RWPE2 (cell line): ENCODE results near the gene IFNA2.
A peak's percentile ranks its signal among the peaks of the same experiment; 100 is the strongest.

Source experiments
- ATAC-seq: fragments of 200-7000 bp; cut with Tn5 transposase; 3 replicates; pipeline ENCODE4 v1.9.1; 2021; ENCODE audit warnings: low read depth
- DNase-seq: peaks from one replicate; pipeline ENCODE4 v3.0.0-alpha.2; 2020; ENCODE audit warnings: low spot score
- H3K27ac ChIP-seq: fragments of 450-650 bp; 2 replicates; pipeline ENCODE4 v1.5.1; 2017; ENCODE audit warnings: mild to moderate bottlenecking; ENCODE audit not compliant: poor library complexity, severe bottlenecking
- H3K27me3 ChIP-seq: fragments of 250-450 bp; sonication (Bioruptor Pico); 2 replicates; pipeline ENCODE4 v1.5.1; 2021; ENCODE audit warnings: mild to moderate bottlenecking, moderate library complexity; ENCODE audit not compliant: insufficient read depth, poor library complexity, severe bottlenecking
- H3K36me3 ChIP-seq: fragments of 250-450 bp; sonication (Bioruptor Pico); 2 replicates; pipeline ENCODE4 v1.5.1; 2020; ENCODE audit warnings: low read depth, mild to moderate bottlenecking, moderate library complexity
- H3K4me1 ChIP-seq: fragments of 250-450 bp; sonication (Bioruptor Pico); 2 replicates; pipeline ENCODE4 v1.5.1; 2021; ENCODE audit warnings: mild to moderate bottlenecking, moderate library complexity; ENCODE audit not compliant: insufficient read depth, poor library complexity, severe bottlenecking
- H3K4me3 ChIP-seq: fragments of 250-450 bp; sonication (Bioruptor Pico); 2 replicates; pipeline ENCODE4 v1.5.1; 2021; ENCODE audit warnings: mild to moderate bottlenecking, moderate library complexity; ENCODE audit not compliant: severe bottlenecking
- H3K9me3 ChIP-seq: fragments of 250-450 bp; sonication (Bioruptor Pico); 2 replicates; pipeline ENCODE4 v1.5.1; 2021; ENCODE audit warnings: mild to moderate bottlenecking, moderate library complexity; ENCODE audit not compliant: severe bottlenecking
- CTCF ChIP-seq: fragments of 450-650 bp; IDR thresholded peaks from one replicate; pipeline ENCODE4 v1.5.1; 2017; ENCODE audit warnings: mild to moderate bottlenecking, moderate library complexity; ENCODE audit not compliant: poor library complexity, severe bottlenecking

IFNA2 gene

GRCh38 chr9:21336457-21336856, 48.7 kb downstream of the IFNA2 start:
- H3K36me3 ChIP-seq = peaks cover 28% of the 10 kb centered on the region
- no peak for DNase-seq
- no peaks in the 10 kb centered on the region for H3K27me3 ChIP-seq
- H3K9me3 ChIP-seq = no peaks in the 10 kb centered on the region
- H3K4me3 ChIP-seq = no peak overlapping the region
- TF ChIP-seq CTCF = no peak
- H3K4me1 ChIP-seq = peaks cover 27% of the 10 kb centered on the region
- no peak overlapping the region for H3K27ac ChIP-seq
- ATAC-seq = no peak

DNA sequence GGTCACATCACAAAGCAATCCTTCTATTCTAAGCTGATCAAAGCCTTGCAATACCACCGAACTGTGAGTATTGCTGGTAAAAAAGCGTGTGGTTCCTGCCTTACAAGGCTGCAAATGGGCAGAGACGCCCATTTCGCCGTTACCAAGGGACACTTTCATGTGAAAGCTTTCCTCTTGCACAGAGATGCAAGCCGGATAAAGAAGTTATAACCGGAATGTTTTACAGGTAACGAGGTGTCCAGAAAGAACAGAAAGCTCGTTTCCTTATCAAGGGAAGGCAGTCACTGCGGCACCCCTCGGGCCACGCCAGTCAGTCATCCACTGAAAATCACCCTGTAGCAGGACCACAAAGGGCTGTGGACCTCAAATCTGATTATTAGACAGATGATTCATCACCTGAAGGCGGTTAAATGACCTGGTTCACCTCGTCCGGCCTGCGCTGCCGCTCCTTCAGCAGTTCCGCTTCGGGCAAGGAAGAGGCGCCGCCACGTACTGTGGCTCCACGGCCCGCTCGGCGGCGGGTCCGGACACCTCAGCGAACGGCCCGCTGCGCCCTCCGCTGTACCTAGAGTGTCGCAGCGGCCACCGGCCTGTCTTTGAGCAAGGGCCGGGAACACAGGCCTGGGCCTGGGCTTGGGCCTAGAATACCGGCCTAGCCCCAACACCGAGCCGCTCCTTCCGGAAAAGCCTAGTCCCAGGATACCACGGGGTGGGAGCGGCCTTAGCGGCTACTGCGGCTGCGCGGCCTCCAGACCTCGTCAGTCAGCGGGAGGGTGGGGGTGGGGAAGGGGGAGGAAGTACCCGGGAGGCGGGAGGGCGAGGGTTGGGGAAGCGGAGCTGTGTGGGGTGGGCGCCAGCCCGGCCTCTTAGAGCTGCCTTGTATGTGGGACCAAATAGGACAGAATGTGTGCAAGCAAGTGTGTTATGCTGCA, 50.2 kb downstream of the IFNA2 start, which contains the start of gene KLHL9:
Gene KLHL9 (minus strand): TSS at position 704 of the 932 bp plus-strand sequence. CDS start 545 bp downstream, at position 159.
- peaks cover 43% of the 10 kb centered on the region for H3K36me3 ChIP-seq
- peaks cover 32% of the 10 kb centered on the region for H3K4me1 ChIP-seq
- peak within 1 kb of the TSS; percentile 90 for H3K4me3 ChIP-seq
- H3K27me3 ChIP-seq = no peaks in the 10 kb centered on the region
- DNase-seq (peak; percentile 91), ATAC-seq (peak; percentile 90)
- H3K9me3 ChIP-seq = no peaks in the 10 kb centered on the region
- no peak for TF ChIP-seq CTCF
- peak within 1 kb of the TSS; percentile 80 for H3K27ac ChIP-seq
